Activated CD8-positive, alpha-beta T cell treated with anti-CD3 and anti-CD28 coated beads, Interleukin-2, amount 10 ng/mL, durations not matched to agents 7 days and 5 days (primary cell): Measurements from ENCODE around the gene RAB11FIP4. TPM values are rescaled to one million over a fixed set of nuclear protein-coding genes. Genes with fewer than 3 reads are reported as not detected.
A peak's percentile ranks its signal among the peaks of the same experiment; 100 is the strongest.

ENCODE experiments used
- ATAC-seq: fragments of 150-1000 bp; cut with Tn5 transposase; one replicate; pipeline ENCODE4 v1.10.0; 2021; ENCODE audit warnings: moderate library complexity
- CTCF ChIA-PET: fragments of 350-600 bp; sonication (Branson Sonifier 250); formaldehyde crosslinking; loops from one replicate; lab custom pipeline; 2021; ENCODE audit warnings: antibody characterized with exemption; lab: Charles Lee
- POLR2A ChIA-PET: fragments of 350-600 bp; sonication (Branson Sonifier 250); formaldehyde crosslinking; loops from one replicate; lab custom pipeline; 2021; ENCODE audit warnings: antibody characterized with exemption; lab: Charles Lee
- DNase-seq: peaks from one replicate; pipeline ENCODE4 v3.0.0-alpha.2; 2020
- H3K27ac Mint-ChIP-seq: one replicate; pipeline ENCODE4 v1.8.0; 2021; ENCODE audit warnings: mild to moderate bottlenecking, mixed read lengths
- H3K27me3 Mint-ChIP-seq: one replicate; pipeline ENCODE4 v1.8.0; 2021; ENCODE audit warnings: low read depth, mixed read lengths
- H3K36me3 Mint-ChIP-seq: one replicate; pipeline ENCODE4 v1.8.0; 2021; ENCODE audit warnings: low read depth, mixed read lengths
- H3K4me1 Mint-ChIP-seq: one replicate; pipeline ENCODE4 v1.8.0; 2021; ENCODE audit warnings: low read depth, mixed read lengths
- H3K4me3 Mint-ChIP-seq: one replicate; pipeline ENCODE4 v1.8.0; 2021; ENCODE audit warnings: mild to moderate bottlenecking, mixed read lengths
- H3K9me3 Mint-ChIP-seq: one replicate; pipeline ENCODE4 v1.8.0; 2022; ENCODE audit warnings: mixed read lengths; ENCODE audit not compliant: insufficient read depth
- total RNA-seq, 2 experiments: library from RNA; stranded (reverse); gene quantifications; one replicate each; pipeline ENCODE4 v1.2.3, GENCODE V29; 2021

Gene RAB11FIP4
- total RNA-seq, 2 experiments from 2014 or later, result 36.0 to 38.0 TPM

DNA sequence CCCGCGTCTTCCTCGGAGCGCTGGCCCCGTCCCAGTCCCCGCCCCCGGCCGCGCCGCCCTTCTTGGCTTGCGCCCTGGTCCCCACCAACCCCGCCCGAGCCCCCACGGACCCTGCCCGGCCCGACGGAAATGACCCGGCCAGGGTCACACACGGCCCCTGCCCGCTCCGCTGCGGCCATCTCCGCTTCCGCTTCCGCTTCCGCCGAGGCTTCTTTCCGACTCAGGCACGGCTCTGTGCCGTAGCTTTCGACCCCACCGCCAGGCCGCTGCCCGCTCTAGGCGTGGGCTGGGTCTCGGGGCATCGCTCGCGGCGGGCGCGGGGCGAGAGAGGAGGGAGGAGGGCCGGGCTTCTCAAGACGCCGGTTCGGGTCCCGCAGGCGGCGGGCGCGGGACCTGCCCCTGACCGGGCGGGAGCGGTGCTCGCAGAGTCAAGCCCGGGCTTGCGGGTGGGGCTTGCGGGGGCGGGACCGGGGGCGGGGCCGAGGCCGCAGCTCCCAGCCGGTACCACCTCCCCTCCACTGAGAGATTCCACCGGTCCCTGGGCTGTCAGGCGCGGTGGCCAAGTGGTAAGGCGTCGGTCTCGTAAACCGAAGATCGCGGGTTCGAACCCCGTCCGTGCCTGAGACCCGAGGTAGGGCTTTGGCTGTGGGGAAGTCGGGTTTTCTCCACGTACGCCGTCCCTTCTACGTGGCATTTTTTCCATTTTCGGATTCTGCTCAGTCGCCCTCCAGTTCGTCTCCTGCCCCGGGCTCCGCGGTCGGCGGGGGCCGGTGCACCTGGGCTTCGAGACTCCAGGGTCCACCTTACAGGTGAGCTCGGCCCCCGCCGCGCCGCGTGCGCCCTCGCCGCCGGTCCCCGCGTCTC is 158.3 kb downstream of the RAB11FIP4 start:
- peak overlapping the region; percentile 87 for H3K4me3 Mint-ChIP-seq
- peak overlapping the region; percentile 88 for H3K27ac Mint-ChIP-seq
- DNase-seq (peak; percentile 93), ATAC-seq (peak; percentile 85)
- ChIA-PET POLR2A (interaction anchor here (0.6 to 1.5 kb wide), 4 partner anchors 9 to 164 kb away, joined by 3 to 6 read pairs (median 4); no protein-coding TSS in a partner anchor), CTCF (interaction anchor here (0.8 to 1.8 kb wide), 4 partner anchors 14 to 295 kb away, joined by 3 to 4 read pairs (median 4); no protein-coding TSS in a partner anchor)
- H3K9me3 Mint-ChIP-seq, result no peaks in the 10 kb centered on the region
- peaks cover 24% of the 10 kb centered on the region for H3K4me1 Mint-ChIP-seq
- peaks cover 20% of the 10 kb centered on the region for H3K27me3 Mint-ChIP-seq
- H3K36me3 Mint-ChIP-seq, result peaks cover 3% of the 10 kb centered on the region

DNA sequence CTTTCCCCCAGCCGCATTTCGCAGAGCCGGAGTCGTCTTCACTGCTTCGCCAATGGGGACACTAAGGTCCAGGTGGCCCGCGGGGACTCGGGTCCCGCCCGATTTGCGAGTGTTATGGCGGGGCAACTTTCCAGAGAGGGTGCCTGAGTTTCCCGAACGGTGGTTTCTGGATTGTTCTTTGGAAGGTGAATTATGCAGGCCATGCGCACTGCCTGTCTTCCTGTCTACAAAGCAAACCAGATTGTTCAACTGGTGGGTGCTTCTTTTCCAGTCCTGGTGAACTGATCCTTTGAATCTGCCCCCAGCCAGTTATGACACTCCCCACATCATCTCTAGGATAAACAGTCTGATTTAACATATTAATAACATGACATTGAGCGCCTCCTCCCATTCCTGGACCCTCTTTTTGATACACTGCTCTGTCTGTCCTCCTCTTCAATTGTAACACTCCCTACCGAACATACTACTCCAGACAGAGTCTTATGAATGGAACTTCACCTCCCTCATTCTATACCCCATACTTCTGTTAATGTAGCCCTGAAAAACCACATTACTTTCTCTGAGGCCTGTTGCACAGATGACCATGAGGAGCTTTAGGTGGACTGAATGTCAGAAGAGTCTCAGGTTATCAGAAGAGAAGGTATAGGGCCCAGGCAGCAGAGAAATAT is 159.0 kb downstream of the RAB11FIP4 start:
- CTCF ChIA-PET, result interaction anchor here (0.8 to 1.8 kb wide), 2 partner anchors 161 to 292 kb away, joined by 3 to 4 read pairs; no protein-coding TSS in a partner anchor
- POLR2A ChIA-PET, result interaction anchor here (0.6 to 1.3 kb wide), 2 partner anchors 10 to 165 kb away, joined by 4 to 5 read pairs; no protein-coding TSS in a partner anchor
- no peak for DNase-seq
- peak overlapping the region; percentile 17 for H3K27ac Mint-ChIP-seq
- peak overlapping the region; percentile 87 for H3K4me3 Mint-ChIP-seq
- peaks cover 27% of the 10 kb centered on the region for H3K4me1 Mint-ChIP-seq
- H3K36me3 Mint-ChIP-seq, result peaks cover 3% of the 10 kb centered on the region
- peaks cover 21% of the 10 kb centered on the region for H3K27me3 Mint-ChIP-seq
- ATAC-seq, result no peak
- H3K9me3 Mint-ChIP-seq, result no peaks in the 10 kb centered on the region

- Mint-ChIP-seq H3K36me3 (peaks cover 3% of the 10 kb centered on the region), H3K27ac (no peak overlapping the region), H3K27me3 (peaks cover 21% of the 10 kb centered on the region), H3K9me3 (no peaks in the 10 kb centered on the region), H3K4me1 (peaks cover 28% of the 10 kb centered on the region), H3K4me3 (no peak overlapping the region)
- no peak for ATAC-seq
- ChIA-PET CTCF (interaction anchor here (1.4 kb wide), 1 partner anchor 290 kb away, joined by 3 read pairs; no protein-coding TSS in a partner anchor), POLR2A (no interaction called here)
- no peak for DNase-seq
These were observed 161.1 kb downstream of the RAB11FIP4 start for GRCh38 chr17:31552568-31552967.

GRCh38 chr17:31553506-31553905 is 162.0 kb downstream of the RAB11FIP4 start:
- Mint-ChIP-seq H3K9me3 (no peaks in the 10 kb centered on the region), H3K27me3 (peaks cover 27% of the 10 kb centered on the region), H3K36me3 (peaks cover 3% of the 10 kb centered on the region), H3K4me1 (peaks cover 24% of the 10 kb centered on the region), H3K4me3 (no peak overlapping the region), H3K27ac (no peak overlapping the region)
- no peak for DNase-seq
- ChIA-PET POLR2A (interaction anchor here (0.6 to 1.0 kb wide), 3 partner anchors 12 to 732 kb away, joined by 3 to 5 read pairs (median 5); no protein-coding TSS in a partner anchor), CTCF (interaction anchor here (1.5 kb wide), 1 partner anchor 289 kb away, joined by 3 read pairs; no protein-coding TSS in a partner anchor)
- no peak for ATAC-seq

DNA sequence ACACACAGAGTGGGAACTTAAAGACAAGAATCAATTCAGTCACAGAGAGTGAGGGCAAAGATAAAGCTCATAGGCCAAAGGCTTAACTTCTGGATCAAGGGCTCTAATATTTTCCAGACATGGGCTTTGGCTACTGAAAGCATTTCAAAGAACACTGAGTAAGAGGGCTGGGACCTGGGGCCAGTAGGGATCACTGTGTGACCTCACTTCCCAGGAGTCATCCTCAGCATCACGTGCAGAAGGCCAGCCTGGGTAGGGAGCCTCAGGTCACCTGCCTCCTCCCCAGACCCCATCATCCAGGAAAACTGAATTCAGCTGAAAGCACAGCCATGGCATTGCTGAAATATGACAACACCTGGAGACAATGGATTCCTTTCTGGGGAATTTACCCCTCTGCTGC is 163.5 kb downstream of the RAB11FIP4 start:
- ATAC-seq (no peak), DNase-seq (no peak)
- POLR2A ChIA-PET, result no interaction called here
- peaks cover 18% of the 10 kb centered on the region for H3K4me1 Mint-ChIP-seq
- no peaks in the 10 kb centered on the region for H3K9me3 Mint-ChIP-seq
- H3K27ac Mint-ChIP-seq, result no peak overlapping the region
- H3K36me3 Mint-ChIP-seq, result no peaks in the 10 kb centered on the region
- peaks cover 27% of the 10 kb centered on the region for H3K27me3 Mint-ChIP-seq
- CTCF ChIA-PET, result no interaction called here
- no peak overlapping the region for H3K4me3 Mint-ChIP-seq

GRCh38 chr17:31556969-31557645 is 165.6 kb downstream of the RAB11FIP4 start:
- POLR2A ChIA-PET, result no interaction called here
- no peaks in the 10 kb centered on the region for H3K36me3 Mint-ChIP-seq
- DNase-seq (no peak), ATAC-seq (no peak)
- H3K4me1 Mint-ChIP-seq, result peaks cover 10% of the 10 kb centered on the region
- peaks cover 34% of the 10 kb centered on the region for H3K27me3 Mint-ChIP-seq
- H3K9me3 Mint-ChIP-seq, result no peaks in the 10 kb centered on the region
- H3K27ac Mint-ChIP-seq, result no peak overlapping the region
- H3K4me3 Mint-ChIP-seq, result no peak overlapping the region
- CTCF ChIA-PET, result interaction anchor here (2.6 kb wide), 1 partner anchor 285 kb away, joined by 14 read pairs; no protein-coding TSS in a partner anchor

DNA sequence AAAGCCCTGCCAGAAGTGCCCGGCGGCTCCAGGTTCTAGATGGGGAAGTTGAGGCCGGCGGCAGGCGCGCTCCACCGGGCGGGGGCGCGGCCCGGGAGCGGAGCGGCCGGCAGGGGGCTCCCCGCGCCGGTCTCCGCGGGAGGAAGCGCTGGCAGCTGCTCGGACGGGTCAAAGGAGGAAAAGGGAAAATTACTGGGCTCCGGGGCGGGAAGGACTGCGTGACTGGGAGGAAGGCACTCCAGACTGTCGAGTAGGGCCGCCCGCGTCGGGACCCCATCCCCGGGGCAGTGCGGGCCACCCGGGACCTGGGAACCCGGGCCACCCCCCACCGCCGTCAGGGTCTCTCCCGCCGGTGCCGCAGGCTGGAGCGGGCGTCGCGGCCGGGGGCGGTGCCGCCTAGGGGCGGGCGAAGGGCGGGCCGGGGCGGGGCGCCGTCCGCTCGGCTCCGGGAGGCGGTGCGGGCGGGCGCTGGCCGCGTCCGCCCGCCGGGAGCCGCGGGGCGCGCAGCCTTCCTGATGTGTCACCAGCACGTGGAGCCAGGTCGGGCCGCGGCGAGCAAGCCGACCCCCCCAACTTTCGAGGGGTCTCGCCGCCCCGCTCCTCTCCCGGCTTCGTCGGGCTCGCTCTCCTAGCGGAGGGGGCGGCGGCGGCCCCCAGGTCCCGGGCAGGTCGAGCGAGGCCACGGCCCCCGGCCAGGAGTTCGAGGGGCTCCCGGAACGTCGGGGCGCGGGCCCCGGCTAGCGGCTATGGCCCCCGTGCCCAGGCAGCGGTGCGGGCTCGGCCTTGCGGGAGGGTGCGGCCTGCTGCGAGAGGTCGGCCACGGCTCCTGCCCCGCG is 167.5 kb downstream of the RAB11FIP4 start:
- DNase-seq (peak; percentile 52), ATAC-seq (peak; percentile 91)
- H3K9me3 Mint-ChIP-seq, result no peaks in the 10 kb centered on the region
- H3K4me1 Mint-ChIP-seq, result peaks cover 10% of the 10 kb centered on the region
- POLR2A ChIA-PET, result no interaction called here
- CTCF ChIA-PET, result interaction anchor here (2.6 kb wide), 1 partner anchor 283 kb away, joined by 14 read pairs; no protein-coding TSS in a partner anchor
- no peaks in the 10 kb centered on the region for H3K36me3 Mint-ChIP-seq
- H3K4me3 Mint-ChIP-seq, result peak overlapping the region; percentile 54
- peaks cover 22% of the 10 kb centered on the region for H3K27me3 Mint-ChIP-seq
- H3K27ac Mint-ChIP-seq, result no peak overlapping the region

GRCh38 chr17:31559584-31560501 is 168.4 kb downstream of the RAB11FIP4 start:
- POLR2A ChIA-PET, result no interaction called here
- H3K27ac Mint-ChIP-seq, result no peak overlapping the region
- no peak for DNase-seq
- H3K4me1 Mint-ChIP-seq, result peaks cover 10% of the 10 kb centered on the region
- H3K36me3 Mint-ChIP-seq, result no peaks in the 10 kb centered on the region
- peaks cover 17% of the 10 kb centered on the region for H3K27me3 Mint-ChIP-seq
- CTCF ChIA-PET, result interaction anchor here (2.9 kb wide), 1 partner anchor 282 kb away, joined by 17 read pairs; no protein-coding TSS in a partner anchor
- peak; percentile 9 for ATAC-seq
- H3K9me3 Mint-ChIP-seq, result no peaks in the 10 kb centered on the region
- peak overlapping the region; percentile 22 for H3K4me3 Mint-ChIP-seq

- DNase-seq, result no peak
- Mint-ChIP-seq H3K4me1 (peaks cover 6% of the 10 kb centered on the region), H3K4me3 (peak overlapping the region; percentile 22), H3K27me3 (peaks cover 18% of the 10 kb centered on the region), H3K36me3 (no peaks in the 10 kb centered on the region), H3K9me3 (no peaks in the 10 kb centered on the region), H3K27ac (no peak overlapping the region)
- ATAC-seq, result no peak
- ChIA-PET CTCF (interaction anchor here (2.9 kb wide), 1 partner anchor 281 kb away, joined by 17 read pairs; no protein-coding TSS in a partner anchor), POLR2A (no interaction called here)
These were observed 169.3 kb downstream of the RAB11FIP4 start for GRCh38 chr17:31560616-31561235.
